NCI-H1105 (cell line): ENCODE results near the gene KMT2B.
A peak's percentile ranks its signal among the peaks of the same experiment; 100 is the strongest.
"Not testable (repeated sequence)": the region's sequence is repeated elsewhere in the genome, so short reads cannot be mapped to it uniquely, and the experiment has no call there.

Experiments used
- DNase-seq: peaks from one replicate; lab custom pipeline; 2025; lab: John Stamatoyannopoulos, UW

The KMT2B gene

GRCh38 chr19:35710784-35711723, 6.7 kb upstream of the KMT2B start:
- no peak for DNase-seq

- DNase-seq, result no peak
Observed at GRCh38 chr19:35712567-35713505, 5.0 kb upstream of the KMT2B start.

GRCh38 chr19:35713506-35713850, 4.3 kb upstream of the KMT2B start:
- DNase-seq, result no peak

GRCh38 chr19:35713904-35714495, 3.8 kb upstream of the KMT2B start:
- no peak for DNase-seq

- no peak for DNase-seq
Observed at GRCh38 chr19:35714601-35715354, 3.0 kb upstream of the KMT2B start.

GRCh38 chr19:35715355-35715809, 2.4 kb upstream of the KMT2B start:
- DNase-seq, result no peak

GRCh38 chr19:35715981-35716800, 1.6 kb upstream of the KMT2B start:
- peak; percentile 14 for DNase-seq

GRCh38 chr19:35716801-35717664, 770 bp upstream of the KMT2B start:
- peak; percentile 95 for DNase-seq

GRCh38 chr19:35718345-35719041, 690 bp downstream of the KMT2B start:
- DNase-seq, result peak; percentile 6

GRCh38 chr19:35719402-35720162, 1.8 kb downstream of the KMT2B start:
- no peak for DNase-seq

- no peak for DNase-seq
Observed at GRCh38 chr19:35720163-35720524, 2.3 kb downstream of the KMT2B start.

GRCh38 chr19:35720648-35721047, 2.8 kb downstream of the KMT2B start:
- DNase-seq, result no peak

- no peak for DNase-seq
Observed at GRCh38 chr19:35721374-35721773, 3.6 kb downstream of the KMT2B start.

GRCh38 chr19:35722461-35722860, 4.7 kb downstream of the KMT2B start:
- no peak for DNase-seq

- no peak for DNase-seq
Observed at GRCh38 chr19:35722897-35723296, 5.1 kb downstream of the KMT2B start.

- DNase-seq, result no peak
Observed at GRCh38 chr19:35723671-35724070, 5.9 kb downstream of the KMT2B start.

GRCh38 chr19:35724132-35724531, 6.3 kb downstream of the KMT2B start:
- not testable (repeated sequence) for DNase-seq

- no peak for DNase-seq
Observed at GRCh38 chr19:35724560-35724959, 6.8 kb downstream of the KMT2B start.
